ENCODE data around the gene KCNH1. TPM values are rescaled to one million over a fixed set of nuclear protein-coding genes. Genes with fewer than 3 reads are reported as not detected.

KCNH1 gene
- total RNA-seq, 2 donors from 2014 or later, result 3.2 to 3.5 TPM

- Histone ChIP-seq H3K27ac (ENCODE audit: low read depth, low read length) (no peak overlapping the region), H3K9ac (ENCODE audit: extremely low read depth, low read length, poor library complexity, severe bottlenecking) (no peak overlapping the region), H3K4me3 (ENCODE audit: low read length) (no peak overlapping the region), H3K4me1 (ENCODE audit: control insufficient read depth, insufficient read depth, low read length) (no peaks in the 10 kb centered on the region), H3K27me3 (ENCODE audit: control insufficient read depth, insufficient read depth, low read length, poor library complexity, severe bottlenecking) (no peaks in the 10 kb centered on the region), H3K36me3 (ENCODE audit: control insufficient read depth, insufficient read depth, low read length) (no peaks in the 10 kb centered on the region), H3K9me3 (ENCODE audit: control insufficient read depth, low read length) (no peaks in the 10 kb centered on the region)
- Mint-ChIP-seq H3K4me3 (no peak overlapping the region), H3K27ac (no peak overlapping the region), H3K27me3 (ENCODE audit: insufficient read depth) (no peaks in the 10 kb centered on the region), H3K4me1 (no peaks in the 10 kb centered on the region), H3K9me3 (peaks cover 7% of the 10 kb centered on the region), H3K36me3 (ENCODE audit: low read depth) (no peaks in the 10 kb centered on the region)
- WGBS, 2 experiments (ENCODE audit: insufficient coverage in 1 of 2, insufficient read length in 1 of 2), result 95% methylated on average over 1 of the region's 2 CpGs; no CpG with 5 or more reads in 1 of the 2 experiments
- no peak for DNase-seq
- TF ChIP-seq CTCF (conservative IDR thresholded peaks at IDR 0.05), result no peak
Measured at GRCh38 chr1:211113566-211113965, 20.4 kb downstream of the KCNH1 start.

GRCh38 chr1:211111351-211111750 is 22.6 kb downstream of the KCNH1 start:
- Mint-ChIP-seq H3K27ac (no peak overlapping the region), H3K4me1 (no peaks in the 10 kb centered on the region), H3K4me3 (no peak overlapping the region), H3K27me3 (ENCODE audit: insufficient read depth) (peaks cover 2% of the 10 kb centered on the region), H3K9me3 (peaks cover 7% of the 10 kb centered on the region), H3K36me3 (ENCODE audit: low read depth) (no peaks in the 10 kb centered on the region)
- no peak overlapping the region for H3K9ac ChIP-seq (ENCODE audit: extremely low read depth, low read length, poor library complexity, severe bottlenecking)
- no peak for TF ChIP-seq CTCF (conservative IDR thresholded peaks at IDR 0.05)
- no peaks in the 10 kb centered on the region for H3K27me3 ChIP-seq (ENCODE audit: control insufficient read depth, insufficient read depth, low read length, poor library complexity, severe bottlenecking)
- 94 to 98% methylated on average over 9 to 20 of the region's 22 CpGs for WGBS, 2 experiments (ENCODE audit: insufficient coverage in 1 of 2, insufficient read length in 1 of 2)
- no peak for DNase-seq
- H3K9me3 ChIP-seq (ENCODE audit: control insufficient read depth, low read length), result no peaks in the 10 kb centered on the region
- H3K36me3 ChIP-seq (ENCODE audit: control insufficient read depth, insufficient read depth, low read length), result no peaks in the 10 kb centered on the region
- H3K4me3 ChIP-seq (ENCODE audit: low read length), result no peak overlapping the region
- no peaks in the 10 kb centered on the region for H3K4me1 ChIP-seq (ENCODE audit: control insufficient read depth, insufficient read depth, low read length)
- H3K27ac ChIP-seq (ENCODE audit: low read depth, low read length), result no peak overlapping the region

GRCh38 chr1:211101481-211101880 is 32.5 kb downstream of the KCNH1 start:
- H3K4me1 ChIP-seq (ENCODE audit: control insufficient read depth, insufficient read depth, low read length), result peaks cover 6% of the 10 kb centered on the region
- H3K4me3 Mint-ChIP-seq, result no peak overlapping the region
- H3K27ac ChIP-seq (ENCODE audit: low read depth, low read length), result no peak overlapping the region
- no peaks in the 10 kb centered on the region for H3K9me3 ChIP-seq (ENCODE audit: control insufficient read depth, low read length)
- TF ChIP-seq CTCF (conservative IDR thresholded peaks at IDR 0.05), result no peak
- no peak for DNase-seq
- H3K4me3 ChIP-seq (ENCODE audit: low read length), result no peak overlapping the region
- H3K27me3 Mint-ChIP-seq (ENCODE audit: insufficient read depth), result no peaks in the 10 kb centered on the region
- peaks cover 25% of the 10 kb centered on the region for H3K4me1 Mint-ChIP-seq
- 79 to 92% methylated on average over 2 of the region's 2 CpGs for WGBS, 2 experiments (ENCODE audit: insufficient coverage in 1 of 2, insufficient read length in 1 of 2)
- no peak overlapping the region for H3K27ac Mint-ChIP-seq
- no peak overlapping the region for H3K9ac ChIP-seq (ENCODE audit: extremely low read depth, low read length, poor library complexity, severe bottlenecking)
- H3K36me3 ChIP-seq (ENCODE audit: control insufficient read depth, insufficient read depth, low read length), result no peaks in the 10 kb centered on the region
- H3K36me3 Mint-ChIP-seq (ENCODE audit: low read depth), result no peaks in the 10 kb centered on the region
- H3K9me3 Mint-ChIP-seq, result no peaks in the 10 kb centered on the region
- no peaks in the 10 kb centered on the region for H3K27me3 ChIP-seq (ENCODE audit: control insufficient read depth, insufficient read depth, low read length, poor library complexity, severe bottlenecking)

Data from endodermal cell (in vitro differentiated cells).